ENCODE measurements around the gene FNDC10. TPM values are rescaled to one million over a fixed set of nuclear protein-coding genes. Genes with fewer than 3 reads are reported as not detected.
"Not testable (repeated sequence)": the region's sequence is repeated elsewhere in the genome, so short reads cannot be mapped to it uniquely, and the experiment has no call there.

Gene FNDC10
- total and polyA plus RNA-seq, 2 donors from 2014 or later = 2.6 to 18.2 TPM

DNA sequence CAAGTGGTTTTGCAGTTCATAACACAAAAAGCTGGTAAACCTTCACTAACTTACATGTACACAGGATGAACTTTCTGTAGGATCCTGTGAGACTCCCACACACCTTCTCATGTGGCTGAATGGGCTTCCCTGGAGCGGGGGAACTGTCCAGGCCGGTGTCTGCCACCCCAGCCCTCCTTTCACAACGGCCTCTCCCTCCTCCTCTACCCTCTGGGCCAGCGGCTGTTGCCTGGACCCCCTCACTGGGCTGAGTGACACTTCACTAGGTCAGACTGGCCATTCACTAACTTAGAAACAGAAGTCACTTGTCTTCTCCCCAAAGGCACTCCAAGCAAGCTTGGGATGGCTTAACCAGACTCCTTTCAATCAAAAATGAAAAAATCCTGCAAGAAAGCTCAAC is 41.3 kb downstream of the FNDC10 start:
- Histone ChIP-seq H3K9ac (ENCODE audit: low read length in 3 of 3) (no peak overlapping the region), H3K4me3 (ENCODE audit: low read length in 3 of 3) (no peak overlapping the region), H3K4me1 (ENCODE audit: control insufficient read depth in 2 of 3, insufficient read depth in 2 of 3, low read depth in 1 of 3, low read length in 3 of 3) (no peaks in the 10 kb centered on the region), H3K27ac (ENCODE audit: low read depth in 2 of 2, low read length in 2 of 2) (no peak overlapping the region), H3K27me3 (ENCODE audit: control insufficient read depth, insufficient read depth, low read length) (no peaks in the 10 kb centered on the region), H3K9me3 (ENCODE audit: control insufficient read depth in 2 of 3, insufficient read depth in 1 of 3, low read length in 3 of 3) (no peaks in the 10 kb centered on the region), H3K36me3 (ENCODE audit: control insufficient read depth in 2 of 3, insufficient read depth in 3 of 3, low read length in 3 of 3) (peaks cover 0 to 16% (median 8%) of the 10 kb centered on the region in 3 donors)
- FAIRE-seq (no peak), DNase-seq (no peak)
- TF ChIP-seq, protein P1, sequence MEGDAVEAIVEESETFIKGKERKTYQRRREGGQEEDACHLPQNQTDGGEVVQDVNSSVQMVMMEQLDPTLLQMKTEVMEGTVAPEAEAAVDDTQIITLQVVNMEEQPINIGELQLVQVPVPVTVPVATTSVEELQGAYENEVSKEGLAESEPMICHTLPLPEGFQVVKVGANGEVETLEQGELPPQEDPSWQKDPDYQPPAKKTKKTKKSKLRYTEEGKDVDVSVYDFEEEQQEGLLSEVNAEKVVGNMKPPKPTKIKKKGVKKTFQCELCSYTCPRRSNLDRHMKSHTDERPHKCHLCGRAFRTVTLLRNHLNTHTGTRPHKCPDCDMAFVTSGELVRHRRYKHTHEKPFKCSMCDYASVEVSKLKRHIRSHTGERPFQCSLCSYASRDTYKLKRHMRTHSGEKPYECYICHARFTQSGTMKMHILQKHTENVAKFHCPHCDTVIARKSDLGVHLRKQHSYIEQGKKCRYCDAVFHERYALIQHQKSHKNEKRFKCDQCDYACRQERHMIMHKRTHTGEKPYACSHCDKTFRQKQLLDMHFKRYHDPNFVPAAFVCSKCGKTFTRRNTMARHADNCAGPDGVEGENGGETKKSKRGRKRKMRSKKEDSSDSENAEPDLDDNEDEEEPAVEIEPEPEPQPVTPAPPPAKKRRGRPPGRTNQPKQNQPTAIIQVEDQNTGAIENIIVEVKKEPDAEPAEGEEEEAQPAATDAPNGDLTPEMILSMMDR (IDR thresholded peaks at IDR 0.05; ENCODE audit: borderline replicate concordance, extremely low read depth, insufficient read depth) = no peak
- intact Hi-C loops (cut with DNase I) = no loop called here

DNA sequence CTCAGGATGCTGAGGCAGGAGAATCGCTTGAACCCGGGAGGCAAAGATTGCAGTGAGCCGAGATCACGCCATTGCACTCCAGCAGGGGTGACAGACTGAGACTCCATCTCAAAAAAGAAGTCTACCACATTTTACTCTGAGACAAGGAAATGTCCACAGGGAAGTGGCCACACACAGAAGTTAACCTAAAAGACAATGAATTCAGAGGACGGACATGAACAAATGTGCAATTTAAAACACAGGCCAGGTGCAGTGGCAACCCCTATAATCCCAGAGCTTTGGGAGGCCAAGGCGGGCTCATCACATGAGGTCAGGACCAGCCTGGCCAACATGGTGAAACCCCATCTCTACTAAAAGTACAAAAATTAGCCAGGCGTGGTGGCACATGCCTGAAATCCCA is 42.2 kb downstream of the FNDC10 start:
- H3K27ac ChIP-seq (ENCODE audit: low read depth in 2 of 2, low read length in 2 of 2); H3K27me3 ChIP-seq (ENCODE audit: control insufficient read depth, insufficient read depth, low read length); H3K9ac ChIP-seq (ENCODE audit: low read length in 3 of 3); intact Hi-C loops (cut with DNase I); H3K9me3 ChIP-seq (ENCODE audit: control insufficient read depth in 2 of 3, insufficient read depth in 1 of 3, low read length in 3 of 3); DNase-seq; H3K4me3 ChIP-seq (ENCODE audit: low read length in 3 of 3); H3K36me3 ChIP-seq (ENCODE audit: control insufficient read depth in 2 of 3, insufficient read depth in 3 of 3, low read length in 3 of 3); FAIRE-seq; H3K4me1 ChIP-seq (ENCODE audit: control insufficient read depth in 2 of 3, insufficient read depth in 2 of 3, low read depth in 1 of 3, low read length in 3 of 3): not testable (repeated sequence)

DNA sequence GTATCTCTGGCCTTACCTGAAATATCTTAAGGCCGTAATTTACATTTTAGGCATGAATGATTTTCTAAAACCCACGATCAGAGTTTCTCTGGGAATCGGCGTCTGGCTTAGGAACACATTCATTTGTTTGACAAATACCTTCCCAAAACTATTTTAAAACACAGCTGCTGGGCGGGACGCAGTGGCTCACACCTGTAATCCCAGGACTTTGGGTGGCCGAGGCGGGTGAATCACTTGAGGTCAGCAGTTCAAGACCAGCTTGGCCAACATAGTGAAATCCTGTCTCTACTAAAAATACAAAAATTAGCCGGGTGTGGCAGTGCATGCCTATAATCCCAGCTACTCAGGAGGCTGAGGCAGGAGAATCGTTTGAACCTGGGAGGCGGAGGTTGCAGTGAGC is 43.0 kb downstream of the FNDC10 start:
- H3K36me3 ChIP-seq (ENCODE audit: control insufficient read depth in 2 of 3, insufficient read depth in 3 of 3, low read length in 3 of 3); H3K27me3 ChIP-seq (ENCODE audit: control insufficient read depth, insufficient read depth, low read length); H3K4me3 ChIP-seq (ENCODE audit: low read length in 3 of 3); FAIRE-seq; DNase-seq; H3K9ac ChIP-seq (ENCODE audit: low read length in 3 of 3); H3K27ac ChIP-seq (ENCODE audit: low read depth in 2 of 2, low read length in 2 of 2); H3K4me1 ChIP-seq (ENCODE audit: control insufficient read depth in 2 of 3, insufficient read depth in 2 of 3, low read depth in 1 of 3, low read length in 3 of 3); intact Hi-C loops (cut with DNase I); H3K9me3 ChIP-seq (ENCODE audit: control insufficient read depth in 2 of 3, insufficient read depth in 1 of 3, low read length in 3 of 3): not testable (repeated sequence)

DNA sequence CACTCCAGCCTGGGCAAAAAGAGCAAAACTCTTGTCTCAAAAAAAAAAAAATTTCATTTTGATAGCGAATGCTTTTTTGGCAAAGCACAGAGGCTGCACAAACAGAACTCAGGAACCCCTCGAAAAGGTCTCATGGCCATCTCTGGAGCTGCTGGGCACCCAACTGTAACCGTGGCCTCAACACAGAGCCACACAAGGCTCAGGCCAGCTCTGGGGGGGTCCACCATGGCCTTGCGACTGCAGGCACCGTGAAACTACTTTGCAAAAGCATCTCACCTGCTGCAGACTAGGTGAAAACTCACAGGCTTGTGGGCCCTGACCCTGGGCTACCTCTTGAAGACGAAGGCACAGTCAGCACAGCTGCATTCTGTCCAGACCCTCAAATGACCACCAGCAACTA is 43.4 kb downstream of the FNDC10 start:
- no peak overlapping the region for H3K4me3 ChIP-seq (ENCODE audit: low read length in 3 of 3)
- H3K4me1 ChIP-seq (ENCODE audit: control insufficient read depth in 2 of 3, insufficient read depth in 2 of 3, low read depth in 1 of 3, low read length in 3 of 3) = no peaks in the 10 kb centered on the region
- H3K27me3 ChIP-seq (ENCODE audit: control insufficient read depth, insufficient read depth, low read length) = no peaks in the 10 kb centered on the region
- no peaks in the 10 kb centered on the region for H3K9me3 ChIP-seq (ENCODE audit: control insufficient read depth in 2 of 3, insufficient read depth in 1 of 3, low read length in 3 of 3)
- no peaks in the 10 kb centered on the region for H3K36me3 ChIP-seq (ENCODE audit: control insufficient read depth in 2 of 3, insufficient read depth in 3 of 3, low read length in 3 of 3)
- no peak for FAIRE-seq
- H3K27ac ChIP-seq (ENCODE audit: low read depth in 2 of 2, low read length in 2 of 2) = no peak overlapping the region
- H3K9ac ChIP-seq (ENCODE audit: low read length in 3 of 3) = no peak overlapping the region
- intact Hi-C loops (cut with DNase I) = no loop called here
- TF ChIP-seq, protein P1 (IDR thresholded peaks at IDR 0.05; ENCODE audit: borderline replicate concordance, extremely low read depth, insufficient read depth) = no peak
- DNase-seq = no peak
